Midbrain (tissue), 1 donor: ENCODE results near the gene GMCL2.

Source experiments
- DNase-seq: peaks from one replicate; lab custom pipeline; 2025; lab: John Stamatoyannopoulos, UW

The GMCL2 gene

GRCh38 chr5:178221853-178222252, 34.7 kb upstream of the GMCL2 start:
- DNase-seq: no peak

GRCh38 chr5:178221282-178221681, 34.1 kb upstream of the GMCL2 start:
- no peak for DNase-seq

DNA sequence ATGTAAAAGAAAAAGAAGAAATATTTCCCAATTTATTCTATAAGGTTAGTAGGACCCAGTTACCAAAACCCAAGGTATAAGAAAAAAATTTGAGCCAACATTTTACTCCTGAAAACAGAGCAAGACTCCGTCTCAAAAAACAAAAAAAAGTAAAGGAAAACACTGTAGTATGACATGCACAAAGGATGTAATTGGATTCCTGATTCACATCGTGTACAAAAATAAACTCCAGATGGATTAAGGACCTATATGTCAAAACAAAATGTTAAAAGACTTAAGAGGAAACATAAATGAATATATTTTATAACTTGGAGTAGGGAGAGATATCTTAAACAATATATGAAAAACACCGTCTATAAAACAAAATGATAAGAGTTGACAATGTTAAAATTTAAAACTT, 31.7 kb upstream of the GMCL2 start:
- DNase-seq: no peak

- DNase-seq: no peak
Measured at GRCh38 chr5:178218237-178218776, 31.1 kb upstream of the GMCL2 start.

DNA sequence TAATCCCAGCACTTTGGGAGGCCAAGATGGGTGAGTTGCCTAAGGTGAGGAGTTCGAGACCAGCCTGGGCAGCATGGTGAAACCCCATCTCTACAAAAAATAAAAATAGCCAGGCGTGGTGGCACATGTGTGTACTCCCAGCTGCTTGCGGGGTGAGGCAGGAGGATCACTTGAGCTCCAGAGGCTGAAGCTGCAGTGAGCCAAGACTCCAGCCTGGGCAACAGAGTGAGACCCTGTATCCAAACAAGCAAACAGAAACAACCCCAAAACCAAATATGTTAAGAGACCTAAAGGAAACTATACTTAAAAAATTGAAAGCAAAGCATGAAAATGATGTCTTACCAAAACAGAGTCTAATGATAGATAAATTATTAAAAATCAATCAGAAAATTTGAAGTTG, 29.6 kb upstream of the GMCL2 start:
- DNase-seq: no peak

- no peak for DNase-seq
Measured at GRCh38 chr5:178216088-178216534, 28.9 kb upstream of the GMCL2 start.

- no peak for DNase-seq
Measured at GRCh38 chr5:178215280-178216002, 28.3 kb upstream of the GMCL2 start.

DNA sequence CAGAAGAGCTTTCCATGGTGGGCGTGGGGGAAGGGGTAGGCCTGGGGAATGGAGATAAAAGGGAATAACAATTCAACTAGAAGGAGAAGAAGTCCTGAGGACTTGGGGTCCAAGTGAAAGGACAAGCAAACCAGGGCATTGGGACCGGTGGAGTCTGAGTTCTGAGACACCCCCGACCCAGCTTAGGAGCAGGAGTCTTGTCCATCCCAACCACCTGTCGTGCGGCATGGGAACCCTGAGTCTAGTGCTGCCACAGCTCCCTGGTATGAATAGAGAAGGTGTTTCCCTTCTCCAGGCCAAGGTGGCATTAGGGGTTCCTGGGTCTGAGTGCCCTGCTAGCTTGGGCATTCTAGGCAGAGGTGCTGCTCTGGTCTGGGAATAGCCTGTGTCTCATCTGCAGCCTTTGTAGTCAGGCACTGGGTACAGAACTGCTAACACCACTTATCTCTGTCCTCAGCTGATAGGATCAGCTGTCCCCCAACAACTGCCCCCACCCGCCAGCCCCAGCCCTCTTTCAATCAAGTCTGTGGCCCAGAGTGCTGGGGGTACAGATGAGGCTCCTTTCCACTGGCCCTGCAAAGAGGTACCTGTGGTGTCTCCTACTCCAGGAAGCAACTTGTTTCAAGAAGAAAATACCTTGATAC, 27.1 kb upstream of the GMCL2 start:
- DNase-seq: no peak

GRCh38 chr5:178213748-178214151, 26.6 kb upstream of the GMCL2 start:
- no peak for DNase-seq

- DNase-seq: no peak
Measured at GRCh38 chr5:178213003-178213461, 25.9 kb upstream of the GMCL2 start.

- no peak for DNase-seq
Measured at GRCh38 chr5:178212241-178213002, 25.3 kb upstream of the GMCL2 start.

DNA sequence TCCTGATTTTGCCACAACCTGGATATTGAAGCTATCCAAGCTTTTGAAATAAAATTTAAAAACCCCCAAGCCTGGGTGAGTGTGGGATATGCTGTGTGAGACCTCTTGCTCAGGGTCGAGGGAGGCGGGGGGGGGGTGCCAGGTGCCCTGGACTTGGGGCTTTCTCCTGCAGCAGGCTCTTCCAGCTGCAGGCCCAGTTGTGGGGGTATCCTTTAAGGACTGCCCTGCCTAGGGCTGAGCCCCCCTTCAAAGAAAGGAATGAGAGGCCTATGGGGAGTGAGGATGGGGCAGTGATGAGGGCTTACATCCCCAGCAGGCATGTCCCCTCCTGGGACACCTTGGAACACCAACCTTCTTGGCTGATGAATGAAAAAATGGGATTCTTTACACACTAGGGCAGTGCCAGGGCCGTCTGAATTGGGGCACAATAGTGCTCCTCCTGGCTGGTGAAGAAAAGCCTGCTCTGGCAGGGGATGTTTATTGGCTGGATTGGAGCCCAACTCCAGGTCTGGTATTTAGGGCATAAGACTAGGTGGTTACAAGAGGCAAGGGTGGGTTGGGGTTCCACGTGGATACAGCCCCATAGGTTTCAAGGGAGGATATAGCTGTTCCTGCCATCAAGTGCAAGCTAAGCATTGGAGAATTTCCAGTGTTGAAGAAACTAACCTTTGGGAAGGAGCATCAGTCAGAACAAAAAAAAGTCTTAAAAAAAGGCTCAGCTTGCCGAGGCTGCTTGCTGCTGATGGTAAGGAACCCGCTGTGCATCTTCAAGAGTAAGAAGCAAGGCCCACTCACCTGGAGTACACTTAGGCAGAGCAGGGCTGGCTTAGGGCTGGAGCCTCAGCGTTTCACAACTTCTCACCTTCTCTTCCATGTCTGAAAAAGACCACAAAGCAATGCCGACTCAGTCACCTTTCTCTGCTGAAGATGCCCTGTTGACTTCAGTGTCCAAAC, 24.2 kb upstream of the GMCL2 start:
- no peak for DNase-seq

DNA sequence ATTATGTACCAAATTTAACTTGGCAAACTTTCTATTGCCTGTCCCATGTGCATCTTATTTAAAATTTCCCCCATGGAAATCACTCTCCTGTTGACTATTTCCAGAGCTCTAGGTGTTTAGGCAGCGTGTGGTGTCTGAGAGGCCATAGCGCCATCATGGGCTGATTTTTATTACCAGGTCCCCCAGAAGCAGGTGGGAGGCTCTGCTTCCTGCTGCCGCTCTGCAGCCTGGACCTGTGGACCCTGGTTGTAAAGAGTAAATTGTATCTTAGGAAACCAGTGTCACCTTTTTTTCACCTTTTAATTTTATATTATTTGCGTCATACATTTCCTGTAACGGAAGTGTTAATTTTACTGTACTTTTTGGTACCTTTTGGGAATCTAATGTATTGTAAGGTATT, 23.5 kb upstream of the GMCL2 start:
- no peak for DNase-seq

- DNase-seq: no peak
Measured at GRCh38 chr5:178210073-178210535, 22.9 kb upstream of the GMCL2 start.

DNA sequence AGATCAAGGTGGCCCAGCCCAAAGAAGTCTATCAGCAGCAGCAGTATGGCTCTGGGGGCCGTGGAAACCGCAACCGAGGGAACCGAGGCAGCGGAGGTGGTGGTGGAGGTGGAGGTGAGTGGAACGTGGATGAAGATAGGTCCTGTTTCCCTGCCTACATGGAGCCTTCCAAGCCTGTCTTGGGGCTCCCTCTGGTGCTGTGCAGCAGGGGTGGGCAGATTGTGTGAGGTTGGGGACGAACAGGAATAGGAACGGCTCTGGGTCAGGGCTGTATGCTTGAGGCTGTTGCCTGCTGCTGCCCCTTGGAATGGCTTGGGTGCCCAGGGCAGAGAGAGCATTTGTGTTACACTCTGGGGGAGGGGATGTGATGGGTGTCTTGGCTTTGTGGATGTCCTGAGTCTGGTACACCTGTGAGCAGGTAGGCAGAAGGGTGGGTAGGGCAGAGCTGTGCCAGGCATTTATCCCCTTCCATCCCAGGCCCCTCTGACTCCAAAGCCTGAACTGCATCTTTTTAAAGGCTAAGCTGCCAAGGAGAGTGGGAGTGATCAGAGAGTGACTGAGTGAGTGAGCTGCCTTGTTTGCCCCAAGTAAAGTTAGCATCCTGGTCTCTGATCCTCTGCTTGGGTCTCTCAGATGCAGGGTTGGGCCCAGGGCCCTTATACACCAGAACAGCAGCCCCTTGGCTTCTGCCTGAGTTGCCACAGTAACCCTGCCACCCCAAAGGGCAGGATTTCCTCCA, 22.3 kb upstream of the GMCL2 start:
- DNase-seq: no peak

DNA sequence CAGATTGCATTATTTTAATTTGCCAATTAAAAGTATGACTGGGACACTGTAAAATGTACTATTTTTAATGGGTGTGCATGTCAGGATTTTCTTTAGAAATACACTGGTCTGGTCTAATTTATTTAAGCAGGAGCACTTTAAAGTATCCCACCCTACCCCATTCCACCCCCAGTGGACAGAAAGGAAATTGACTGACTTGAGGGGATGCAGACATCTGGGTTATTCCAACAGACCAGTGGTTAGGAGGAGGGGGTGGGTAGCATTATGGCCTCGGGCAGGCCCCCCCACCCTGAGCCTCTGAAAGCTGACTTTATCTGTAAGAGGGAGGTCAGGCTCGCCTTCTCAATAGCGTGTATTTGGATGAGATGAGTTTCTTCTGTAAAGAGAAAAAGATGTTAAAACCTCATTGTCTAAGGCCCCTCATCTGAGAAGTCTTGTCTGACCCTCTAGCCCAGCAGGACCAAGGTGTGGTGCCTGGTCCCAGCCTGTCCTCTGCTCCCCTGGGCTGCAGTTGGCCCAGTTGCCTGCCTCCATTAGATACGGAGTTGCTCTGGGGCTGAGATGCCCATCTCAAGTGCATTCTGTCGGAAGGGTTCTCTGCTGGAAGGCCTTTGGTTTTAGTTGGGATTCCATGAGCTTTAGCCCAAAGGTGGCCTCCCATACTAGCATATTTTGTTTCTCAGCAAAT, 21.5 kb upstream of the GMCL2 start:
- DNase-seq: no peak

DNA sequence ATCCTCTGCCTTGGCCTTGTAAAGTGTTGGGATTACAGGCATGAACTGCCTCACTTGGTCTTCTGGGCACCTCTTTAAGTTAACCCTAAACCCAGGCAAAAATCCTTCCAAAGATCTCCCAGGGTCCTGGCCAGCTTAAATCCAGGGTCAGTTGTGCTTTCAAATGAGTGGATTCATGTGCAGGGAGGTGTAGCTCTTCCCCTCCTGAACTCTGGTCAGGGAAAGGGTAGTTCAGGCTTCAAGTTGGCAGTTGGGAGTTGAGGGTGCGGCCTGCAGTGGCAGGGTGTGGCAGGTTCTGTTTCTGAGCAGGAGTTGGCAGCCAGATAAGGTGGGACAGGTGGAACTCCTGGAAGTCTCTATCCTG, 20.7 kb upstream of the GMCL2 start:
- no peak for DNase-seq

DNA sequence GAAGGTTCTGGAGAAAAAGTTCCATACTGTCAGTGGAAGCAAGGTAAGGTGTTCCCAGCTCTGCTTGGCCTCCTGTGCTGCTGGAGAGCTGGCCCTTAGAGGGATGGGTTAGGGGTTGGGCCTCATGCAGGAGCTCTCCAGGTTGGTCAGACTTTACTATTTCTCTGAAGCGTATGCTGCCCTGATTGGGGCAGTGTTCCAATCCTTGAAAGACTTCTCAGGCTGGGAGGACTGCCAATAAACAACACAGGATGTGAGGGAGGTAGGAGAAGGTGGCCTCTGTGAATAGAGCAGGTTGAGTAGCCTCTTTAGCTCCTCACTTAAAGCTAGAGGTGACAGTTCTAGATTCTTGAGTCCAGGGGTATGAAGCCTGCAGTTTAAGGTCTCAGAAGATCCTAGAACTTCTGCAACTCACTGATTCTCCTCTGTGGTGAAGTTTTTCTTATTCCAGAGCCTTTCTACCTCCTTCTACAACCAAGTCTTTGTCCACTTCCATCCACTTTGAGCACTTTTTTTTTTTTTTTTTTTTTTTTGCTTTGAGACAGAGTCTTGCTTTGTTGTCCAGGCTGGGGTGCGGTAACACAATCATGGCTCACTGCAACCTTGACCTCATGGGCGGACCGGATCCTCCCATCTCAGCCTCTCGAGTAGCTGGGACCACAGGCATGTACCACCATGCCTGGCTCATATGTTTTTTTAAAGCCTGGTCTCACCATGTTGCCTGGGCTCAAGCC, 20.2 kb upstream of the GMCL2 start:
- no peak for DNase-seq
